Activated CD4-positive, alpha-beta T cell treated with anti-CD3 and anti-CD28 coated beads, Interleukin-2, amount 50 U/mL, for 4 hours (primary cell): ENCODE data around the gene ING1.
"Not testable (repeated sequence)": the region's sequence is repeated elsewhere in the genome, so short reads cannot be mapped to it uniquely, and the experiment has no call there.

ENCODE experiments used
- DNase-seq, 2 experiments: peaks; one replicate each; pipeline ENCODE4 v3.0.0-alpha.2; 2020

Gene ING1

GRCh38 chr13:110696776-110697175, 16.7 kb upstream of the ING1 start:
- DNase-seq = no peak

- no peak for DNase-seq
Measured at GRCh38 chr13:110697842-110698241, 15.7 kb upstream of the ING1 start.

GRCh38 chr13:110698689-110699088, 14.8 kb upstream of the ING1 start:
- no peak for DNase-seq

GRCh38 chr13:110699148-110700145, 14.1 kb upstream of the ING1 start:
- no peak for DNase-seq

GRCh38 chr13:110700186-110700585, 13.3 kb upstream of the ING1 start:
- no peak for DNase-seq

- no peak for DNase-seq
Measured at GRCh38 chr13:110700641-110701040, 12.9 kb upstream of the ING1 start.

- not testable (repeated sequence) for DNase-seq
Measured at GRCh38 chr13:110701061-110701460, 12.4 kb upstream of the ING1 start.

GRCh38 chr13:110702089-110702488, 11.4 kb upstream of the ING1 start:
- DNase-seq = no peak

- DNase-seq = no peak
Measured at GRCh38 chr13:110702591-110703526, 10.6 kb upstream of the ING1 start.

- DNase-seq = no peak
Measured at GRCh38 chr13:110705356-110705825, 8.1 kb upstream of the ING1 start.

- peak; percentile 93 to 94 for DNase-seq
Measured at GRCh38 chr13:110705826-110706569, 7.5 kb upstream of the ING1 start, which contains the start of gene CARS2. CARS2 (minus strand) TSS chr13:110706116; CDS start chr13:110706093, 23 bp downstream.

GRCh38 chr13:110706570-110707372, 6.7 kb upstream of the ING1 start:
- no peak for DNase-seq

GRCh38 chr13:110712081-110712848, 1.2 kb upstream of the ING1 start:
- peak; percentile 70 to 74 for DNase-seq

GRCh38 chr13:110712849-110713641, 455 bp upstream of the ING1 start:
- peak; percentile 98 for DNase-seq

GRCh38 chr13:110713981-110714796, 689 bp downstream of the ING1 start:
- peak; percentile 68 to 69 for DNase-seq

- DNase-seq = peak; percentile 22 to 23
Measured at GRCh38 chr13:110714797-110715394, 1.4 kb downstream of the ING1 start.

GRCh38 chr13:110715395-110716246, 2.1 kb downstream of the ING1 start:
- DNase-seq = peak; percentile 93 to 95

GRCh38 chr13:110716247-110716515, 2.7 kb downstream of the ING1 start:
- no peak for DNase-seq
